PC-9 (cell line): ENCODE results near the gene FCN3. TPM values are rescaled to one million over a fixed set of nuclear protein-coding genes. Genes with fewer than 3 reads are reported as not detected.
A peak's percentile ranks its signal among the peaks of the same experiment; 100 is the strongest.

Experiments used
- BruUV-seq: library from RNA; stranded (reverse); fragments of 400-500 nt; replicated peaks from 2 replicates; lab custom pipeline; 2021; lab: Mats Ljungman, UMichigan
- CTCF ChIA-PET: fragments of 300-600 bp; sonication (Branson Sonifier 250); formaldehyde crosslinking; loops from one replicate; lab custom pipeline; 2022; ENCODE audit warnings: antibody characterized with exemption; lab: Charles Lee
- POLR2A ChIA-PET: fragments of 300-600 bp; sonication (Branson Sonifier 250); formaldehyde crosslinking; loops from one replicate; lab custom pipeline; 2022; ENCODE audit warnings: antibody characterized with exemption; ENCODE audit not compliant: unreplicated experiment; lab: Charles Lee
- DNase-seq, 2 experiments: peaks; one replicate each; pipeline versions ENCODE4 v3.0.0 to v3.0.0-alpha.2; 2015 to 2022; ENCODE audit warnings: mixed read lengths in 1 of 2
- H2AFZ ChIP-seq: fragments of 200-600 bp; sonication (generic); 2 replicates; pipeline ENCODE4 v1.8.1; 2017; ENCODE audit warnings: antibody characterized with exemption
- H3F3A ChIP-seq: fragments of 200-600 bp; sonication (generic); 2 replicates; pipeline ENCODE4 v1.8.1; 2017; ENCODE audit warnings: antibody characterized with exemption, mild to moderate bottlenecking, low read depth; ENCODE audit not compliant: insufficient read depth
- H3K27ac ChIP-seq: fragments of 200-600 bp; sonication (generic); 2 replicates; pipeline ENCODE4 v1.6.1; 2016; ENCODE audit warnings: mixed run types
- H3K27me3 ChIP-seq: fragments of 200-600 bp; sonication (generic); 2 replicates; pipeline ENCODE4 v1.6.1; 2016; ENCODE audit warnings: low read depth, mixed run types; ENCODE audit not compliant: insufficient read depth
- H3K36me3 ChIP-seq: fragments of 200-600 bp; sonication (generic); 2 replicates; pipeline ENCODE4 v1.6.1; 2016; ENCODE audit warnings: low read depth, mixed run types
- H3K4me1 ChIP-seq: fragments of 200-600 bp; sonication (generic); replicated peaks from 2 replicates; pipeline ENCODE4 v1.6.1; 2016; ENCODE audit warnings: mixed run types; ENCODE audit not compliant: insufficient read depth
- H3K4me2 ChIP-seq: fragments of 200-600 bp; sonication (generic); 2 replicates; pipeline ENCODE4 v1.6.1; 2017; ENCODE audit warnings: mixed run types
- H3K4me3 ChIP-seq: fragments of 200-600 bp; sonication (generic); 2 replicates; pipeline ENCODE4 v1.6.1; 2016; ENCODE audit warnings: mixed run types
- H3K79me2 ChIP-seq: fragments of 200-600 bp; sonication (generic); 2 replicates; pipeline ENCODE4 v1.6.1; 2017; ENCODE audit warnings: low read depth, mixed run types
- H3K9me2 ChIP-seq: fragments of 200-600 bp; sonication (generic); 2 replicates; pipeline ENCODE4 v1.8.1; 2017; ENCODE audit warnings: mild to moderate bottlenecking; ENCODE audit not compliant: insufficient read depth
- H3K9me3 ChIP-seq: fragments of 200-600 bp; sonication (generic); 2 replicates; pipeline ENCODE4 v1.8.1; 2016; ENCODE audit warnings: low read depth; ENCODE audit not compliant: insufficient read depth
- H4K20me1 ChIP-seq: fragments of 200-600 bp; sonication (generic); 2 replicates; pipeline ENCODE4 v1.8.1; 2017; ENCODE audit not compliant: insufficient read depth
- EZH2 ChIP-seq: fragments of 200-600 bp; sonication (generic); IDR thresholded peaks from 2 replicates; pipeline ENCODE4 v1.8.0; 2017; ENCODE audit warnings: antibody characterized with exemption, low read depth
- intact Hi-C: fragments of 100-400 bp; cut with micrococcal nuclease; formaldehyde crosslinking; loops from one replicate; pipeline ENCODE4 v1.10.0; 2022; ENCODE audit not compliant: unreplicated experiment
- total RNA-seq: library from RNA; stranded (reverse); gene quantifications from 2 replicates; pipeline ENCODE4 v1.2.3, GENCODE V29; 2021
- TF ChIP-seq, protein P1 (sequence below): fragments of 200-600 bp; sonication (generic); conservative IDR thresholded peaks from 2 replicates; pipeline ENCODE4 v1.6.1; 2017; ENCODE audit warnings: mixed run types, antibody characterized with exemption, mild to moderate bottlenecking, moderate library complexity

Gene FCN3
- total RNA-seq, 1 experiment from 2014 or later, result not detected

DNA sequence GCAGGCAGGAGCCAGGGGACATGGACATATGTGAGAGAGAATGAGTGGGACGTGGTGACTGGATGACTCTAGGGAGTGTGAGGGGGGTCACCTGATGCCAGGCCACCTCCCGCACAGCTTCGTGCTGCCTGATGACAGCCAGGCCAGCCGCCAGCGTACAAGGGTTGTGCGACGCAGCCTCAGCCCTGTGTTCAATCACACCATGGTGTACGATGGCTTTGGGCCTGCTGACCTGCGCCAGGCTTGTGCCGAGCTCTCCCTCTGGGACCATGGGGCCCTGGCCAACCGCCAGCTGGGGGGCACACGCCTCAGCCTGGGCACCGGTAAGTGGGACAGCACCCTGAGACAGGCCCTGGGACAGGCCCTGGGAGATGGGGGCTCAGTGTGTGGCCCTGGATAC lies 21.5 kb downstream of the FCN3 start:
- DNase-seq, result no peak
- TSS peak; percentile 9 for BruUV-seq
- H3K4me1 ChIP-seq, result 0 out of 2 replicates have a peak, but pooled peaks cover 4% of the 10 kb centered on the region
- CTCF ChIA-PET, result no interaction called here
- POLR2A ChIA-PET, result no interaction called here
- H3K9me2 ChIP-seq, result no peaks in the 10 kb centered on the region
- H3K27me3 ChIP-seq, result no peaks in the 10 kb centered on the region
- TF ChIP-seq EZH2, result no peak
- TF ChIP-seq, protein P1, sequence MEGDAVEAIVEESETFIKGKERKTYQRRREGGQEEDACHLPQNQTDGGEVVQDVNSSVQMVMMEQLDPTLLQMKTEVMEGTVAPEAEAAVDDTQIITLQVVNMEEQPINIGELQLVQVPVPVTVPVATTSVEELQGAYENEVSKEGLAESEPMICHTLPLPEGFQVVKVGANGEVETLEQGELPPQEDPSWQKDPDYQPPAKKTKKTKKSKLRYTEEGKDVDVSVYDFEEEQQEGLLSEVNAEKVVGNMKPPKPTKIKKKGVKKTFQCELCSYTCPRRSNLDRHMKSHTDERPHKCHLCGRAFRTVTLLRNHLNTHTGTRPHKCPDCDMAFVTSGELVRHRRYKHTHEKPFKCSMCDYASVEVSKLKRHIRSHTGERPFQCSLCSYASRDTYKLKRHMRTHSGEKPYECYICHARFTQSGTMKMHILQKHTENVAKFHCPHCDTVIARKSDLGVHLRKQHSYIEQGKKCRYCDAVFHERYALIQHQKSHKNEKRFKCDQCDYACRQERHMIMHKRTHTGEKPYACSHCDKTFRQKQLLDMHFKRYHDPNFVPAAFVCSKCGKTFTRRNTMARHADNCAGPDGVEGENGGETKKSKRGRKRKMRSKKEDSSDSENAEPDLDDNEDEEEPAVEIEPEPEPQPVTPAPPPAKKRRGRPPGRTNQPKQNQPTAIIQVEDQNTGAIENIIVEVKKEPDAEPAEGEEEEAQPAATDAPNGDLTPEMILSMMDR, result no peak
- H3K27ac ChIP-seq, result no peak overlapping the region
- H3K4me3 ChIP-seq, result no peak overlapping the region
- H3K36me3 ChIP-seq, result no peaks in the 10 kb centered on the region
- no peaks in the 10 kb centered on the region for H3K79me2 ChIP-seq
- H2AFZ ChIP-seq, result no peak overlapping the region
- no peaks in the 10 kb centered on the region for H3K9me3 ChIP-seq
- H4K20me1 ChIP-seq, result no peaks in the 10 kb centered on the region
- intact Hi-C loops, result no loop called here
- no peak overlapping the region for H3K4me2 ChIP-seq
- H3F3A ChIP-seq, result no peaks in the 10 kb centered on the region

GRCh38 chr1:27351541-27352107 lies 23.0 kb downstream of the FCN3 start:
- H3K4me2 ChIP-seq, result no peak overlapping the region
- CTCF ChIA-PET, result interaction anchor here (0.6 to 0.7 kb wide), 2 partner anchors 40 to 343 kb away, joined by 3 to 11 read pairs; no protein-coding TSS in a partner anchor
- H4K20me1 ChIP-seq, result no peaks in the 10 kb centered on the region
- H3K4me3 ChIP-seq, result no peak overlapping the region
- no peak for DNase-seq
- H3K9me3 ChIP-seq, result no peaks in the 10 kb centered on the region
- no peaks in the 10 kb centered on the region for H3K9me2 ChIP-seq
- no peak overlapping the region for H3K27ac ChIP-seq
- intact Hi-C loops, result no loop called here
- POLR2A ChIA-PET, result no interaction called here
- no peak overlapping the region for H2AFZ ChIP-seq
- H3K4me1 ChIP-seq, result 0 out of 2 replicates have a peak, but pooled peaks cover 4% of the 10 kb centered on the region
- H3K36me3 ChIP-seq, result no peaks in the 10 kb centered on the region
- H3F3A ChIP-seq, result no peaks in the 10 kb centered on the region
- TF ChIP-seq, protein P1, result no peak
- no peak for TF ChIP-seq EZH2
- H3K27me3 ChIP-seq, result no peaks in the 10 kb centered on the region
- BruUV-seq, result no TSS peak
- H3K79me2 ChIP-seq, result no peaks in the 10 kb centered on the region

- TF ChIP-seq EZH2, result no peak
- TF ChIP-seq, protein P1, result no peak
- Histone ChIP-seq H3K4me1 (0 out of 2 replicates have a peak, but pooled peaks cover 4% of the 10 kb centered on the region), H3K4me3 (no peak overlapping the region), H3K4me2 (no peak overlapping the region), H3K27me3 (no peaks in the 10 kb centered on the region), H3K9me3 (no peaks in the 10 kb centered on the region), H3K79me2 (no peaks in the 10 kb centered on the region), H3K27ac (no peak overlapping the region), H3K9me2 (no peaks in the 10 kb centered on the region), H3F3A (no peaks in the 10 kb centered on the region), H2AFZ (no peak overlapping the region), H3K36me3 (no peaks in the 10 kb centered on the region), H4K20me1 (no peaks in the 10 kb centered on the region)
- ChIA-PET POLR2A (no interaction called here), CTCF (no interaction called here)
- BruUV-seq, result no TSS peak
- DNase-seq, result no peak
- intact Hi-C loops, result no loop called here
These were observed 23.7 kb downstream of the FCN3 start for GRCh38 chr1:27350663-27351540.
